GM12864 (cell line): ENCODE data around the gene IDH1.

ENCODE experiments used
- DNase-seq: peaks from one replicate; pipeline ENCODE4 v3.0.0-alpha.2; 2011; ENCODE audit warnings: low read depth
- H3K4me3 ChIP-seq: 2 replicates; pipeline ENCODE4 v1.5.1; 2011; ENCODE audit warnings: mild to moderate bottlenecking, low read depth, low read length, control low read depth
- TF ChIP-seq, protein P1 (sequence below): IDR thresholded peaks from 2 replicates; pipeline ENCODE4 v1.5.1; 2011; ENCODE audit warnings: low read depth, mild to moderate bottlenecking, moderate library complexity, low read length, control low read depth, inconsistent platforms; ENCODE audit errors: missing control alignments

IDH1 gene

DNA sequence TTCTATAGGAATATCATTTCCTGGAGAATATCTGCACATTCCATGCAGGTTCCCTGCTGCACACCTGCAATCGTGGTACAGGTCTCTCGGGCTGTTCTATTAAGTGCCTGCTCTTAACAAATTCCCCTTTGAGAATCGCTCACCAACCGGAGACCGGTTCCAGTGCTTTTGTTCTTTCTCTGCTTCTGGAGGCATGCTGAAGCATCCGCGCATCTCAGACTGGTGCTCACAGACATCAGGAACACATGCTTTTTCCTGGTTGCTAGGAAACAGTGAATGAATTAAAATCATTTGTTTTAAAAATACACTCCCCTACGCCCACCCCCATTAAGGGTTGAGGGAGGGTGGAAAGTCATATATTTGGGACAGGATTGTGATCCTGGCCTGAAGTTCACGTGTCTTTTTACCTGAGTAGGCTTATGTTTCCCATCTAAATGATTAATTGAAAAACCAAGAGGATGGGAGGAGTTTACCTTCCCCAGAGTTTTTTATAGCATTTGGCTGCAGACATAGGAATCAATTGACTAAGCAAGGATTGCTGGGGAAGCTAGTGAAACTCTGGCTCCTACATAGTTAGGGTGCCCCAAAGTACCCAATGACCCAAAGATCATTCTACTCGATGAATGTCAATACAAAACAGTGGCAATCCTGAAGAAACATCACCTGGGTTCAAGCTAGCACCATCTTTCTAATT, 64.9 kb downstream of the IDH1 start, which contains the start of gene C2orf80:
C2orf80 (minus strand) TSS at position 221 of the 694 bp plus-strand sequence. CDS start 3,044 bp downstream, outside the sequence.
- TF ChIP-seq, protein P1, sequence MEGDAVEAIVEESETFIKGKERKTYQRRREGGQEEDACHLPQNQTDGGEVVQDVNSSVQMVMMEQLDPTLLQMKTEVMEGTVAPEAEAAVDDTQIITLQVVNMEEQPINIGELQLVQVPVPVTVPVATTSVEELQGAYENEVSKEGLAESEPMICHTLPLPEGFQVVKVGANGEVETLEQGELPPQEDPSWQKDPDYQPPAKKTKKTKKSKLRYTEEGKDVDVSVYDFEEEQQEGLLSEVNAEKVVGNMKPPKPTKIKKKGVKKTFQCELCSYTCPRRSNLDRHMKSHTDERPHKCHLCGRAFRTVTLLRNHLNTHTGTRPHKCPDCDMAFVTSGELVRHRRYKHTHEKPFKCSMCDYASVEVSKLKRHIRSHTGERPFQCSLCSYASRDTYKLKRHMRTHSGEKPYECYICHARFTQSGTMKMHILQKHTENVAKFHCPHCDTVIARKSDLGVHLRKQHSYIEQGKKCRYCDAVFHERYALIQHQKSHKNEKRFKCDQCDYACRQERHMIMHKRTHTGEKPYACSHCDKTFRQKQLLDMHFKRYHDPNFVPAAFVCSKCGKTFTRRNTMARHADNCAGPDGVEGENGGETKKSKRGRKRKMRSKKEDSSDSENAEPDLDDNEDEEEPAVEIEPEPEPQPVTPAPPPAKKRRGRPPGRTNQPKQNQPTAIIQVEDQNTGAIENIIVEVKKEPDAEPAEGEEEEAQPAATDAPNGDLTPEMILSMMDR, result no peak
- no peak within 1 kb of the TSS for H3K4me3 ChIP-seq
- DNase-seq, result no peak

DNA sequence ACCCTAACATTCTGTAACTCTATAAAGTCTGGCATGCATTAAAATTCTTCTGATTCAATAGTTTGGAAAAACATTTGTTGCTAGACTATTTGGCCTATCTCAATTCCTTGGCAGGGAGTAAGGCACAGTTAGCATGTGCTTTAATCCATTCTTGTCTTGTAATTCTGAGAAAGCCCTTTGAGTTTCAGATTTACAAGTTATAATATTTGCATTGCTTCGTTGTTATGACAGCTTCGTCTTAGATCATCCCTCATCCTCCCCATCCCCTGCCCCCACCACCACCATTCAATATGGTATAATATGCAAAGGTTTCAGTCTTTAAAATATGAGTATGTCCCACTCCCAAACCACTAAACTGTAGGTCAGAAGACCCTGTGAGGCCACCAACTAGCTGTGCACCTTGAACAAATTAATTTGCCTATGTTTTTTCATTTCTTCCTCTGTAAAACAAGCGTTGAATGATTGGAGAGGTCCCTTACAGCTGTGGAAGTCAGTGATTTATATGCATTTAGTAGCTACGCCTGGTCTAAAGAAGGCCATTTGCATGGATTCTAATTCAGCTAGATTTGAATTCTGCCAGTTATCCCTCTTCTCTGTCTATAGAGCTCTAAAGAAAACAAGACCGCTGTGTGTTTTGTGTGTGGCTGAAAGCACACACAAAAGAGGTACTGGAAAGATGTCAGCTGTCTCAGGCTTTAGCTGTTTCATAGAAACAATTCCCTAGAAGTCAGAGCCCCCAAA, 65.6 kb downstream of the IDH1 start:
- DNase-seq, result no peak
- TF ChIP-seq, protein P1, result no peak
- H3K4me3 ChIP-seq, result no peak overlapping the region

DNA sequence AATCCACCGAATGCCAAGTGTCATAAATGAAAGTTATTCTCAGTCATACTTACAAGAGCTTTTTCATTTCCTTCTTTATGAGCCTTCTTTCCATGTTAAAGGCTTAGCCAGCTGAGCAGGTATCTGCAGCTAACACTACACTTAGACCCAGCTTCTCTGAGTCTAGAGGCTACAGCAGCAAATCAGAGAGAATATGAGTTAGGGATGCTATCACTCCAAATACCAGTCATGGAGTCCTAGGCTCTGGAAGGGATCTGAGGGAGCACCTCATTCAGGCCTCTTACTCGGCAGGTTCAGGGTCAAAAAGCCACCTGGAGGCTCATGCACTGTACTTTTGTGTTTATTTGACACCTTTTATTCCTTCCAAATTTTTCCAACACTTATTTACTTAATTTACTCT, 68.0 kb downstream of the IDH1 start:
- no peak overlapping the region for H3K4me3 ChIP-seq
- TF ChIP-seq, protein P1, result no peak

DNA sequence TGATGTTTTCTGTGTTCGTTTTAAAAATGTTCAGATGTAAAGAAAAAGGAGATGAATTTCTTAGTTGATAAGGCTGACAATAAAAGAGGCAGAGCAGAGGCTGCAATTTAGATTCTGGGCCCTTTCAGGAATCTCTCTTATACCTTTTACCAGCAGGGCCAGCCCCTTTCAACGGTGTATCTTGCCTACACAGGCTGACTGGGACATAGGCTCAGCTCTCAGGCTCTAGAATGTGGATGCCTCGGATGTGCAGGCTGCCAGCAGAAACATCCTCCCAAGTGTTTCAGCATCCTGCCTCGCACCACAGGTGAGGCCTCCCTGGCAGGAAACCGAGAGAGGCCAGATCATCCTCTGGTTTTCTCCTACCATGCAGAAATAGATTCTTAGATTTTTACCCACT, 68.4 kb downstream of the IDH1 start:
- no peak overlapping the region for H3K4me3 ChIP-seq

More for the DNA sequence above, 68.0 kb downstream of the IDH1 start:
- no peak for DNase-seq

More for the DNA sequence above, 68.4 kb downstream of the IDH1 start:
- TF ChIP-seq, protein P1, result no peak
- no peak for DNase-seq
